Measurements from ENCODE around the gene ZNF184. TPM values are rescaled to one million over a fixed set of nuclear protein-coding genes. Genes with fewer than 3 reads are reported as not detected.
A peak's percentile ranks its signal among the peaks of the same experiment; 100 is the strongest.

The ZNF184 gene
- total RNA-seq, 4 donors from 2014 or later = 5.0 to 9.0 (median 8.5) TPM

- TF ChIP-seq POLR2AphosphoS5 (IDR thresholded peaks at IDR 0.05) = no peak
- no peaks in the 10 kb centered on the region for H3K36me3 ChIP-seq
- H3K27me3 ChIP-seq = peaks cover 71% of the 10 kb centered on the region
- peak overlapping the region; percentile 22 to 48 for H3K4me3 ChIP-seq
- 2 to 9% methylated on average over 7 of the region's 7 CpGs for WGBS, 2 donors (ENCODE audit: low coverage in 1 of 2)
- peak overlapping the region in 1 of 4 donors; percentile 38 for H3K27ac ChIP-seq
- H3K9me3 ChIP-seq = no peaks in the 10 kb centered on the region
- ATAC-seq = no peak
- H3K4me1 ChIP-seq = peaks cover 0 to 10% (median 0%) of the 10 kb centered on the region in 3 donors
Observed at GRCh38 chr6:27494987-27495385, 22.1 kb upstream of the ZNF184 start.

- Histone ChIP-seq H3K27ac (no peak overlapping the region), H3K4me3 (no peak overlapping the region), H3K4me1 (peaks cover 0 to 10% (median 0%) of the 10 kb centered on the region in 3 donors), H3K9me3 (no peaks in the 10 kb centered on the region), H3K27me3 (peaks cover 62% of the 10 kb centered on the region), H3K36me3 (no peaks in the 10 kb centered on the region)
- WGBS, 2 donors (ENCODE audit: low coverage in 1 of 2) = 18 to 39% methylated on average over 1 of the region's 1 CpG
- no peak for ATAC-seq
- TF ChIP-seq CTCF (IDR thresholded peaks at IDR 0.05) = no peak
- TF ChIP-seq EP300 (IDR thresholded peaks at IDR 0.05) = no peak
- TF ChIP-seq POLR2A (IDR thresholded peaks at IDR 0.05) = no peak
- no peak for TF ChIP-seq POLR2AphosphoS5 (IDR thresholded peaks at IDR 0.05)
Observed at GRCh38 chr6:27494103-27494502, 21.2 kb upstream of the ZNF184 start.

- H3K9me3 ChIP-seq = no peaks in the 10 kb centered on the region
- H3K4me1 ChIP-seq = peaks cover 0 to 10% (median 0%) of the 10 kb centered on the region in 3 donors
- H3K4me3 ChIP-seq = no peak overlapping the region
- H3K36me3 ChIP-seq = no peaks in the 10 kb centered on the region
- 73 to 82% methylated on average over 2 of the region's 2 CpGs for WGBS, 2 donors (ENCODE audit: low coverage in 1 of 2)
- TF ChIP-seq POLR2A (IDR thresholded peaks at IDR 0.05) (no peak), CTCF (IDR thresholded peaks at IDR 0.05) (no peak), EP300 (IDR thresholded peaks at IDR 0.05) (no peak), POLR2AphosphoS5 (IDR thresholded peaks at IDR 0.05) (no peak)
- H3K27ac ChIP-seq = no peak overlapping the region
- H3K27me3 ChIP-seq = peaks cover 48% of the 10 kb centered on the region
- ATAC-seq = no peak
Observed at GRCh38 chr6:27492631-27493190, 19.8 kb upstream of the ZNF184 start.

- peak overlapping the region; percentile 90 to 100 (median 94) for H3K27ac ChIP-seq
- no peak for TF ChIP-seq CTCF (IDR thresholded peaks at IDR 0.05)
- peak; percentile 60 for TF ChIP-seq POLR2AphosphoS5 (IDR thresholded peaks at IDR 0.05)
- 3% methylated on average over 28 to 33 of the region's 33 CpGs for WGBS, 2 donors (ENCODE audit: low coverage in 1 of 2)
- H3K4me1 ChIP-seq = peaks cover 4 to 9% (median 5%) of the 10 kb centered on the region in 3 donors
- no peaks in the 10 kb centered on the region for H3K9me3 ChIP-seq
- H3K27me3 ChIP-seq = no peaks in the 10 kb centered on the region
- H3K36me3 ChIP-seq = no peaks in the 10 kb centered on the region
- H3K4me3 ChIP-seq = peak overlapping the region; percentile 57 to 100
- ATAC-seq = peak; percentile 93
Observed at GRCh38 chr6:27479319-27480182, 6.6 kb upstream of the ZNF184 start.

- Histone ChIP-seq H3K27me3 (no peaks in the 10 kb centered on the region), H3K9me3 (no peaks in the 10 kb centered on the region), H3K4me1 (peaks cover 4 to 9% (median 5%) of the 10 kb centered on the region in 3 donors), H3K27ac (peak overlapping the region; percentile 90 to 100 (median 94)), H3K36me3 (no peaks in the 10 kb centered on the region), H3K4me3 (peak overlapping the region; percentile 57 to 100)
- peak; percentile 87 for ATAC-seq
- WGBS, 2 donors (ENCODE audit: low coverage in 1 of 2) = 0% methylated on average over 28 of the region's 28 CpGs
- TF ChIP-seq POLR2AphosphoS5 (IDR thresholded peaks at IDR 0.05) (peak; percentile 44), CTCF (IDR thresholded peaks at IDR 0.05) (no peak), POLR2A (IDR thresholded peaks at IDR 0.05) (peak in 1 of 2 donors; percentile 20), EP300 (IDR thresholded peaks at IDR 0.05) (no peak)
Observed at GRCh38 chr6:27478706-27479318, 5.9 kb upstream of the ZNF184 start.

Data from gastroesophageal sphincter (tissue), 4 donors.